GM18526 (cell line): ENCODE measurements around the gene OPN5.

Source experiments
- POLR2A ChIP-seq: IDR thresholded peaks from 3 replicates; pipeline ENCODE4 v1.6.1; 2011; ENCODE audit not compliant: insufficient read length; ENCODE audit errors: extremely low read depth

Gene OPN5

DNA sequence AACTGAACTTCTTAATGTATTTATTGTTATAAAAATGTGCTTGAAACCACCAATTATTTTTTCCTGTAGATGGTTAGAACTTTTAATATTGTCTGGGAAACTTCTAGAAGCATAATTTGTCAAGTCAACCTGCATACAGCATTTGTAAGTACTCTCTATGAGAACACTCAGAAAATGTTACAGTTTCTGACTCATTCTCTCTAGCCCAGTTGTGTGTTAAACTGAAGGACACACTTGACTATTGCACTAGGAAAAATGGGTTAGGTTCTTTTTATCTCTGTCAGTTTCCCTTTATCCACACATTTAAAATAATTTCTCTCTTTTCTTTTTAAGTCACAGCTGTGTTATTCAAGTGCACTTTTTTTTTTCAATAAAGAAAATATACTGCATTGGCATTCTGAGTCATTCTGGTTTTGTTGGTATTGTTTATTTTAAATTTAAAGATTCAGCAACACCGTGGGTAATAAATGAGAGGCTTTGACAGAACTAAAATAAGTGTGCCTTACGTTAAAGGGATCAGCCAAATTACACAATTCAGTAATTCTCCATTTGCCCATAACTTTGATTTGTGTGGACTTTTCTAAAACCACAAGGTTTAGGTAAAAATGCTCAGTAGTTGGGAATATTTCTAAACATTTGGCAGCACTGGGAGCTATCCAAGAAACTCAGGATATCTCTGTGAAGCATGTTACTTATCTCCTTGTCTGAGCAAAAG lies 50.7 kb downstream of the OPN5 start:
- no peak for TF ChIP-seq POLR2A

DNA sequence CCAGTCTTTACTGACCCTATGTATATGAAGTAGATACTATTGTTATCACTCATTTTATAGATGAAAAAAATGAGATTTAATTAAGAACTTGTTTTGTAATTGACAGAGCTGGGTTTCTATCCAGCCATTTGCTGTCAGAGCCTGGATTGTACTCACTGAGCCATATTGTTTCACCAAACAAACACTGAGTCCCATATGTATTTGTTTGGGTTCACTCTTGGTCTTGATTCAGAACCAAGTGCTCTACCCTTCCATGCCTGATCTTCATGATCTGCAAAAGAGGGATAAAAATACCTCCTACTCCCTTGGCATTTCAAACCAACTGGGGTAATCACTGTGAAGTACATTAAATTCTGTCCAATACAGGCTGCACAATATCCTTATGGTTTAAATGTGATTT lies 52.4 kb downstream of the OPN5 start:
- TF ChIP-seq POLR2A: no peak

DNA sequence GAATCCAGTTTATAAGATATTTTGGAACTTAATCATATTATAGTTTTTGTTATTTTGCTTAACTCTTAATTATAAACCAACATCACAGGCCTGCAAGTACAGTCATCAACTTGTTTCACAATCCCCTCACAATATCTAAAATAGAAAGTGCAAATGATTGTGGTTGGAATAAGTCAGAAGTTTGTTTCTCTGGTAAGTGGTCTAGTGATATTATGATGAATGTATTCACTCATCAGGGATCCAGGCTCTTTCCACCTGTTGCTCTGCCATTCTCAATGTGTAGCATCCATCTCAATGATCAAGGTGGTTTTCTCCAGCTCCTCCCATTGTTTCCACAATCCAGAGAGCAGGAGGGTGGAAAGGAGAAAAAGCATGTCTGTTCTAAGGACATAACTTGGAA lies 54.2 kb downstream of the OPN5 start:
- no peak for TF ChIP-seq POLR2A

DNA sequence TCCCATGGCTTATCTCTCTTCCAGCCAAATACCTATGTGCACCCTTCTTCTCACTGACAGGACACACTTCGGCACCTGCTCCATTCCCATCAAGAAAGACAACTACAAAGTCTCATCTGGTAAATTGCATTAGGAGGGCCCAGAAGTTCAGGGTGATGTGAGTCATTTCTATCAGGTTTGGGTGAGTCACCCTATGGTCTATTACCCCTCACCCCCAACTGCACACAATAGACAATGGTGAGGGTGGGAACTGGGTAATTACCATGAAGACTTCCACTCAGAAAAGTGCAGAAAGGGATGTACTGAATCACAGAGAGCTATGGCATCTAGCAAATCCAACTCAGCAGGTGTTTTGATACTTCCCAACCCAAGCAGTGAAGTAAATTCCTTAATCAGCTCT lies 54.8 kb downstream of the OPN5 start:
- TF ChIP-seq POLR2A: no peak

DNA sequence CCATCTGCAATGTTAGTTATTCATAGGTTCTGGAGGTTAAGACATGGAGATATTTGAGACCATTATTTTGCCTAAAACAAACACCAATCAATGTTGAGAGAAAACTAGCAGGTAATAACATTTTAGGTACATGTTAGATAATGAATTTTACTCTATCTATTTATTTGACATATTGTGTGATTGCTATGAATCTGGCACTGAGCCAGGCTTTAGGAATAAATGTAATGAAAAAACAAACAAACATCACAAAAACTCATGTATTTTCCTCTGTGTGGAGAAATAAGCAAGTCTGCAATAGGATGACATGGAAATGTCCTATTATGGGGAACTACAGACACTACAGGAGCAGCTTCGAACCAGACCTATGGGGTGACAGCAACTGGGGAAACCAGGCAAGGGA lies 57.8 kb downstream of the OPN5 start:
- TF ChIP-seq POLR2A: no peak

DNA sequence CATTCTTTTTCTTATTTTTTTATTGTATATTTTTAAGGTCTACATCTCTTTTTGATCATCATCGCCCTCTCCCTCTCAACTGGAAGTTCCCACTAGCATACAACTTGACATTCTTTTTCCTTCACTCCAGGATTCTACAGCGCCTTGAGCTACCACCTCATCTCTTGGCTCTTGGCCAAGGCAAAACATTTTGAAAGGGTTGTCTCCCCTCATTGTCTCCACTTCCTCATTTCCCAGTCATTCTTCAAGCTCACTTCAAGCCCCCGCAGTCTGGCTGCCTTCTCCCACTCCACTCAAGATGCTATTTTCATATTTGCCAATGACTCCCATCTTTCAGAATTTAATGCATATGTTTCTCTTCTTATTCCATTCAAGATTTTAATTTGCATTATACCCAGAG lies 63.0 kb downstream of the OPN5 start:
- no peak for TF ChIP-seq POLR2A

DNA sequence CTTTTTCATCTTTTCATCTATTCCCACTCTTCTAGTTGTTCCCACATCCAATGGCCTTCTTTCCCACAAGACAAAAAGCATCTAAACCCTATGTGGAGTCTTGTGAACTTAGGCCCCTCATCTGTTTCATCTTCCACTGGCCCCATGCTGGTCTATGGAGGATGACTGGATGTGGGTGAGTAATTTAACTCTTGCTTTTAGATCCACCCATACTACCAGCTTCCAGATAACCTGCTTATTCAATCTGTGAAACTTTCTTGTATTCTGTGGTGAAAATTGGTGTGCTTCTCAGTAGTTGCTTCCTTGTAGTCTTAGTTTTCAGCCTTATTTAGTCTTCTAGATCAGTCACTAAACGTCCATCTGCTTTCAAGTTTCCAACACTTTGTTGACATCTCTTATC lies 64.9 kb downstream of the OPN5 start:
- TF ChIP-seq POLR2A: no peak

DNA sequence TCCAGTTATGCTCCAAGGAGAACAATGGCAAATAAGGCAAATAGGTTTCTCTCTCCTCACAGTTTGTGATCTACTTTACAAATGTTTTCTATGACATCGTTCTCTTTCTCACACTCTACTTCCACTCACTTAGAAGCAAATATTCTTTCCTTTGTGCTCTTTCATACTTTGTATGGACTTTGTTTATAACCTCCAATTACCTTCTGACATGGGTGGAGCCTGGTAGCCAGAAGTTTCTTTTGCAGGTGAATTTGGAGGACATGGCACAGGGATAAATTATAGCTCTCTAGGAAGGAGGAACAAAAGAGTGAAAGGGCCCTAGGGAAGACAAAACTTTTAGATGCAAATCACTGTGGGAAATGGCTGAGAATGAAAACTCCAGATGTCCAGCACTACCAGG lies 69.3 kb downstream of the OPN5 start:
- no peak for TF ChIP-seq POLR2A

DNA sequence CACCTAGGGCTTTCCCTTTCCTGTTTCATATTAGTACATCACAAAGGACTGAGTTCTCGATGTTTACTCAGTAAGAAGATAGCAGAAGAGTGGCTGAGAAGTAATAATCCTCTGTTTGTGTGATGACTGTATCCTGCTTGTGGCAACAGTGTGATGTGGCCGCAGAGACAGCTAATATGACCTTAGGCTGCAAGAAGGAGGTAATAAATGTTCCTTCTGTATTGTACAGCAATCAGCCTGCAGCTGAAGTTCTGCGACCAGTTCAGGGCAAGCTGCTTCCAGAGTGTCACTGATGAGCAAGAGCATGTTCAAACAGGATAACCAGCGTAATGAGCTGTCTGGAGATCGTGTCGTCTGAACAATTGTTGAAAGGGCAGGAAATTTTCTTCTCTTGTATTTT lies 70.9 kb downstream of the OPN5 start:
- TF ChIP-seq POLR2A: no peak

DNA sequence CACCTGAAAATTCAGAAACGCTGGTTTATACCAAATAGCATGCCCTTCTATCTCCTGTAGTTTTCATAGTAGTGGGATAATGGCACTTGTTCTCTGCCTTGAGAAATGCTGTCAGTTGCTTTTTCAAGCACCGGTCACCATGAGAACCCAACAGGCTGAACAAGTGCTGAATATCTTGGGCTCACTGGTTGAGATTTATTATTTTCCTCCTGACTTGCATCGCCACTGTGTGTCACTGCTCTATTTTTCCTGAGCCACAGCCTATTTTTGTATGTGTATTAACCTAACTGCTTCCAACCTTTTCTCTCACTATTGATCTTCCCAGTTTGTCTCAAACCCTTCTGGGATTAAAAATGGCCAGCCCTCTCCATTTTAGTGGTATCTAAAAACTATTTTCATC lies 71.9 kb downstream of the OPN5 start:
- TF ChIP-seq POLR2A: no peak

DNA sequence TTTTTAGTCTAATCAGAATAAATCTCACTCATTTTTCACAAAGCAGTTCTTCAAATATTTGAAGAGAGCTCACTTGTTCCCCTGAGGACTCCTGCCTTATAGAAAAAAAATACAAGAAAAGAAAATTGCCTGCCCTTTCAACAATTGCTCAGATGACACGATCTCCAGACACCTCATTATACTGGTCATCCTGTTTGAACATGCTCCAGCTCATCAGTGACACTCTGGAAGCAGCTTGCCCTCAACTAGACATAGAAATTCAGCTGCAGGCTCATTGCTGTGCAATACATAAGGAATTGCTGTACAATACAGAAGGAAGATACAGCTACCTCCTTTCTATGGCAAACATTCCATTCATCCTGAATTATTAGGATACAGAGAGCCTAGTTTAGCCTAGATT lies 73.1 kb downstream of the OPN5 start:
- no peak for TF ChIP-seq POLR2A

DNA sequence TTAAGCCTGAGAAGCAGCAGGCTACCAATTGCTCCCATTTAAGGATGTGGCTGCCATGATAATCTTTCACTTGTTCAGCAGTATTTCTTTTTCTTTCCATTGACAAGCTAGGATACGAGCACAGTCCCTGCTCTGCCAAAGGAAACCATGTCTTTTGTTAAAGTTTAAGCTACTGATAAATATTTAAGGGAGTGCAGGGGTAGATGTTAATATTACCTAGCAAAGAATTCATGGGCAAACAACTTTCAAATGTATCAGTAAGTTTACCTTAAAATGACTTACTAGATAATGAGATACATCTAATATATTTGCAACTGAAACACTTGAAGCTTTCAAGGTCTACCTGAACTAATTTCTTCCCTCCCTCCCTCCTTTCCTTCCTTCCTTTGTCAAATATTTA lies 77.3 kb downstream of the OPN5 start:
- no peak for TF ChIP-seq POLR2A

DNA sequence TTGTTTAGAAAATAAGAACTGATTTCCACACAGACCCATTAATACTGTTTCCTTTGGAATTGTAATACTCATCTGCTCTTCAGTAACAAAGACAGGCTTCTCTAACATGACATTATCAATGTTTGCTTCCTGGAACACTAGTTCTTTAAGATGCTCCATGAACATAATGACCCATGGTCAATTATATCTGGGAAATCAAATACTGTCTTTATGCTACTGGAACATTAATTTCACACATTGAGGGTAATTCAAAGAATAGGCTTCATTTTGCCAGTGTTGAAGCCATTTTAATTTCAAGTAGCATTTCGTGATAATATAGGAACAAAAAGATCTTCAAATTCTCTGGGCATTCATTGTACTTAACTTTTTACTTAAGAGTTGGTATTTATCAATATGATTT lies 80.9 kb downstream of the OPN5 start:
- TF ChIP-seq POLR2A: no peak

DNA sequence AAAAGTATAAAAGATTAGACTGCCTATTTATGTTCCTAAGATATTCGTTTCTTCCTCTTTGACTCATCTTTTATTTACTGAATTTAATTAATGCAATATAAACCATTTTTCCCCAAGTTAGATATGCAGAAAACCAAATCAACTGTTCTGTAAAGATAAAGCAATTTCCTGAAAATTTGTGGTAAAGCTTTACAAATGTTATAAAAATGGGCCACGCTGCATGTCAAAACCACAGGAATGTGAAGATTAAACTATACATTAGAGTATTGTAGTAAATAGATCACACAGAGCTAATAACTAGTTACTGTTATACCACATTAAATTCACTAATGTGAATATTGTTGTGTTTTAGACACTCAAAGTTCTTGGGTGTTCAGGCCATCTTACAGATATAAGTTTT lies 83.4 kb downstream of the OPN5 start:
- TF ChIP-seq POLR2A: no peak

DNA sequence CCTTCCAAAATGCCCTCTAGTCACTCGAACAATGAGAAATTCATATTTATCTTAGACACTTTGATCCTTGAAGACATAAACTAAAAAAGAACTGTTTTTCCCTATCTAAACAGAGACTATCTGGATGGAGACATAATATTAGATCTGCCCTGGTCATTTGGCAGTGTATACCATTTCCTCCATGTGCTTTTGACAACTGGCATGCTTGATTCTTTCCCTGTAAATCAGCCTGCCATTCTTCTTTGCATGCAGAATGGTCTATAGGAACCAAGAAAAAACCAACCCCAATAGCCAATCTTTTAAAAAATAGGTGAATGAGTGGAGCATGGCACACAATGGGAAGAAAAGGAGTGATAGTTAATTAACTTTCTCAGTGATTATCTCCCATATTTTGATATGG lies 93.8 kb downstream of the OPN5 start:
- no peak for TF ChIP-seq POLR2A
